ENCODE measurements around the gene ACSM2B.

DNA sequence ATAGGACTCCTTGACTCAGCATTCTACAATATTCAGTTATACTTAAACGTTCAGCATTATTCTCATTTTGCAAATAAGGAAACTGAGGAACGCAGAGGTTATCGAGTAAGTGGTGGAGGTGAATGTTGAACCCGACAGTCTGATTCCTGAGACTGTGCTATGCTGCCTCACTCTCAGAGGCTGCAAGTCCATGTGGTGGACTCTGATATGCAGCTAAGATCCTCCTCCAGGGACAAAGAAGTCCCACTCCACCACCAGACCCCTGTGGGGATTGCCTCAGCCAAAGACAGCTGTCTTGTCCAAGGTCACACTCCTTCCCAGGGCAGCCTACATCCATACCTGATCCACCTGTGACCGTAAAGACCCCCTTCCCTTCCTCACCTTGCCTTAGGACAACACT is 37.5 kb downstream of the ACSM2B start:
- TF ChIP-seq LEF1 (IDR thresholded peaks at IDR 0.05; ENCODE audit: borderline replicate concordance) (no peak), BHLHE40 (IDR thresholded peaks at IDR 0.05; ENCODE audit: borderline replicate concordance) (no peak), NFRKB (IDR thresholded peaks at IDR 0.05) (no peak), ZNF384 (IDR thresholded peaks at IDR 0.05) (no peak)
